ENCODE measurements around the gene SLC25A41. TPM values are rescaled to one million over a fixed set of nuclear protein-coding genes. Genes with fewer than 3 reads are reported as not detected.
A peak's percentile ranks its signal among the peaks of the same experiment; 100 is the strongest.

The SLC25A41 gene
- total RNA-seq, 2 experiments from 2014 or later, result not detected

GRCh38 chr19:6423499-6424194 lies 9.9 kb downstream of the SLC25A41 start:
- H3K36me3 Mint-ChIP-seq, result peaks cover 41% of the 10 kb centered on the region
- H3K4me1 Mint-ChIP-seq (ENCODE audit: low read depth), result peaks cover 36% of the 10 kb centered on the region
- H3K27ac Mint-ChIP-seq, result peak overlapping the region; percentile 82
- no peaks in the 10 kb centered on the region for H3K27me3 Mint-ChIP-seq
- CTCF ChIA-PET, result interaction anchor here (1.5 kb wide), 1 partner anchor 11 kb away, joined by 3 read pairs; no protein-coding TSS in a partner anchor
- POLR2A ChIA-PET, result interaction anchor here (0.6 to 2.7 kb wide), 2 partner anchors 51 to 799 kb away, joined by 3 to 15 read pairs; partner anchors contain the start of gene ALKBH7
- peaks cover 3% of the 10 kb centered on the region for H3K9me3 Mint-ChIP-seq
- intact Hi-C loops (cut with micrococcal nuclease), result loop anchor here (2.0 kb wide), 1 partner anchor 57 kb away; the partner anchor contains the start of gene DENND1C
- DNase-seq, result peak; percentile 60
- peak overlapping the region; percentile 89 for H3K4me3 Mint-ChIP-seq

- intact Hi-C loops (cut with micrococcal nuclease), result no loop called here
- CTCF ChIA-PET, result interaction anchor here (0.5 kb wide), 1 partner anchor 25 kb away, joined by 3 read pairs; no protein-coding TSS in a partner anchor
- Mint-ChIP-seq H3K27me3 (no peaks in the 10 kb centered on the region), H3K27ac (no peak overlapping the region), H3K4me3 (no peak overlapping the region), H3K9me3 (peaks cover 3% of the 10 kb centered on the region), H3K36me3 (peaks cover 55% of the 10 kb centered on the region), H3K4me1 (ENCODE audit: low read depth) (peaks cover 36% of the 10 kb centered on the region)
- POLR2A ChIA-PET, result interaction anchor here (0.9 to 1.1 kb wide), 2 partner anchors 28 to 49 kb away, joined by 3 read pairs; partner anchors contain the start of gene GTF2F1
- no peak for DNase-seq
Measured at GRCh38 chr19:6421075-6422014, 12.2 kb downstream of the SLC25A41 start.

GRCh38 chr19:6418562-6418932 lies 15.0 kb downstream of the SLC25A41 start:
- H3K36me3 Mint-ChIP-seq, result peaks cover 70% of the 10 kb centered on the region
- POLR2A ChIA-PET, result no interaction called here
- intact Hi-C loops (cut with micrococcal nuclease), result no loop called here

GRCh38 chr19:6417713-6418561 lies 15.6 kb downstream of the SLC25A41 start:
- H3K27me3 Mint-ChIP-seq, result no peaks in the 10 kb centered on the region
- no peak overlapping the region for H3K27ac Mint-ChIP-seq
- no peak overlapping the region for H3K4me3 Mint-ChIP-seq
- POLR2A ChIA-PET, result no interaction called here
- H3K36me3 Mint-ChIP-seq, result peaks cover 65% of the 10 kb centered on the region
- H3K4me1 Mint-ChIP-seq (ENCODE audit: low read depth), result peaks cover 20% of the 10 kb centered on the region
- no peaks in the 10 kb centered on the region for H3K9me3 Mint-ChIP-seq
- CTCF ChIA-PET, result no interaction called here
- no peak for DNase-seq
- intact Hi-C loops (cut with micrococcal nuclease), result no loop called here

More at GRCh38 chr19:6418562-6418932, 15.0 kb downstream of the SLC25A41 start:
- no peak overlapping the region for H3K4me3 Mint-ChIP-seq
- no peaks in the 10 kb centered on the region for H3K27me3 Mint-ChIP-seq
- no peak for DNase-seq
- no peaks in the 10 kb centered on the region for H3K9me3 Mint-ChIP-seq
- CTCF ChIA-PET, result no interaction called here
- peaks cover 26% of the 10 kb centered on the region for H3K4me1 Mint-ChIP-seq (ENCODE audit: low read depth)
- no peak overlapping the region for H3K27ac Mint-ChIP-seq

- DNase-seq, result no peak
- Mint-ChIP-seq H3K27me3 (no peaks in the 10 kb centered on the region), H3K4me1 (ENCODE audit: low read depth) (peaks cover 9% of the 10 kb centered on the region), H3K36me3 (peaks cover 61% of the 10 kb centered on the region), H3K9me3 (no peaks in the 10 kb centered on the region), H3K4me3 (no peak overlapping the region), H3K27ac (no peak overlapping the region)
- POLR2A ChIA-PET, result no interaction called here
- CTCF ChIA-PET, result no interaction called here
- intact Hi-C loops (cut with micrococcal nuclease), result no loop called here
Measured at GRCh38 chr19:6416658-6417405, 16.7 kb downstream of the SLC25A41 start.

- Mint-ChIP-seq H3K4me1 (ENCODE audit: low read depth) (peaks cover under 1% of the 10 kb centered on the region), H3K36me3 (peaks cover 53% of the 10 kb centered on the region), H3K27me3 (no peaks in the 10 kb centered on the region), H3K4me3 (no peak overlapping the region), H3K9me3 (no peaks in the 10 kb centered on the region), H3K27ac (no peak overlapping the region)
- DNase-seq, result no peak
- POLR2A ChIA-PET, result no interaction called here
- CTCF ChIA-PET, result no interaction called here
- intact Hi-C loops (cut with micrococcal nuclease), result no loop called here
Measured at GRCh38 chr19:6415591-6416190, 17.9 kb downstream of the SLC25A41 start.

- no peaks in the 10 kb centered on the region for H3K27me3 Mint-ChIP-seq
- POLR2A ChIA-PET, result no interaction called here
- CTCF ChIA-PET, result no interaction called here
- no peaks in the 10 kb centered on the region for H3K9me3 Mint-ChIP-seq
- peaks cover 48% of the 10 kb centered on the region for H3K36me3 Mint-ChIP-seq
- H3K27ac Mint-ChIP-seq, result no peak overlapping the region
- DNase-seq, result no peak
- intact Hi-C loops (cut with micrococcal nuclease), result no loop called here
- no peak overlapping the region for H3K4me3 Mint-ChIP-seq
- no peaks in the 10 kb centered on the region for H3K4me1 Mint-ChIP-seq (ENCODE audit: low read depth)
Measured at GRCh38 chr19:6414793-6415590, 18.6 kb downstream of the SLC25A41 start.

GRCh38 chr19:6413721-6414643 lies 19.6 kb downstream of the SLC25A41 start:
- Mint-ChIP-seq H3K27ac (no peak overlapping the region), H3K4me1 (ENCODE audit: low read depth) (no peaks in the 10 kb centered on the region), H3K9me3 (no peaks in the 10 kb centered on the region), H3K4me3 (no peak overlapping the region), H3K36me3 (peaks cover 38% of the 10 kb centered on the region), H3K27me3 (no peaks in the 10 kb centered on the region)
- DNase-seq, result no peak
- CTCF ChIA-PET, result no interaction called here
- intact Hi-C loops (cut with micrococcal nuclease), result no loop called here
- POLR2A ChIA-PET, result no interaction called here

- Mint-ChIP-seq H3K4me1 (ENCODE audit: low read depth) (no peaks in the 10 kb centered on the region), H3K36me3 (peaks cover 31% of the 10 kb centered on the region), H3K27ac (no peak overlapping the region), H3K4me3 (no peak overlapping the region), H3K27me3 (no peaks in the 10 kb centered on the region), H3K9me3 (no peaks in the 10 kb centered on the region)
- ChIA-PET CTCF (interaction anchor here (1.4 kb wide), 1 partner anchor 103 kb away, joined by 3 read pairs; no protein-coding TSS in a partner anchor), POLR2A (no interaction called here)
- no peak for DNase-seq
- intact Hi-C loops (cut with micrococcal nuclease), result no loop called here
Measured at GRCh38 chr19:6413291-6413690, 20.3 kb downstream of the SLC25A41 start.

Measured in activated CD4-positive, alpha-beta memory T cell treated with anti-CD3 and anti-CD28 coated beads for 36 hours (primary cell).